GM12878 (cell line): Measurements from ENCODE around the gene ATXN2. TPM values are rescaled to one million over a fixed set of nuclear protein-coding genes. Genes with fewer than 3 reads are reported as not detected.

Experiments
- ASH2L ChIP-seq: fragments of 300-600, 200-600 bp; sonication (generic); IDR thresholded peaks from 2 replicates; pipeline ENCODE4 v1.6.1; 2017; ENCODE audit warnings: low read depth, mild to moderate bottlenecking, borderline replicate concordance
- CBX5 ChIP-seq: sonication (generic); IDR thresholded peaks from 2 replicates; pipeline ENCODE4 v1.6.1; 2016; ENCODE audit warnings: low read depth, moderate library complexity, mild to moderate bottlenecking, inconsistent platforms
- CEBPB ChIP-seq, 2 experiments: fragments of 150-350 bp in 1 of 2; IDR thresholded peaks; 2 replicates each; pipeline ENCODE4 v1.6.1; 2012 to 2014; ENCODE audit warnings: low read depth in 2 of 2, low read length in 2 of 2, borderline replicate concordance in 1 of 2, inconsistent platforms in 1 of 2
- CREM ChIP-seq: IDR thresholded peaks from 2 replicates; pipeline ENCODE4 v1.6.1; 2014; ENCODE audit warnings: antibody characterized with exemption, low read depth
- DPF2 ChIP-seq: fragments of 450-650 bp; IDR thresholded peaks from 2 replicates; pipeline ENCODE4 v1.6.1; 2017; ENCODE audit warnings: mild to moderate bottlenecking
- GATAD2B ChIP-seq: fragments of 450-650 bp; conservative IDR thresholded peaks from 2 replicates; pipeline ENCODE4 v1.6.1; 2017; ENCODE audit warnings: low read depth, mild to moderate bottlenecking, moderate library complexity
- IKZF2 ChIP-seq, 2 experiments: fragments of 450-650 bp; IDR thresholded peaks; 2 replicates each; pipeline ENCODE4 v1.6.1; 2017; ENCODE audit warnings: mild to moderate bottlenecking in 2 of 2, moderate library complexity in 2 of 2
- MYC ChIP-seq: IDR thresholded peaks from 2 replicates; pipeline ENCODE4 v1.6.1; 2011; ENCODE audit warnings: mild to moderate bottlenecking, low read length, moderate library complexity, inconsistent platforms; ENCODE audit not compliant: insufficient read depth, insufficient replicate concordance, insufficient read length, severe bottlenecking
- NBN ChIP-seq: fragments of 450-650 bp; IDR thresholded peaks from 2 replicates; pipeline ENCODE4 v1.6.1; 2016
- NR2F1 ChIP-seq: fragments of 450-650 bp; conservative IDR thresholded peaks from 2 replicates; pipeline ENCODE4 v1.6.1; 2017; ENCODE audit warnings: mild to moderate bottlenecking
- PAX5 ChIP-seq: IDR thresholded peaks from 2 replicates; pipeline ENCODE4 v1.6.1; 2011; ENCODE audit warnings: low read depth, low read length, borderline replicate concordance
- PKNOX1 ChIP-seq: fragments of 450-650 bp; IDR thresholded peaks from 2 replicates; pipeline ENCODE4 v1.6.1; 2016; ENCODE audit warnings: mild to moderate bottlenecking
- PML ChIP-seq: IDR thresholded peaks from 2 replicates; pipeline ENCODE4 v1.6.1; 2012; ENCODE audit warnings: low read length, inconsistent platforms
- RELA ChIP-seq: fragments of 450-650 bp; IDR thresholded peaks from 2 replicates; pipeline ENCODE4 v1.8.0; 2014; ENCODE audit warnings: borderline replicate concordance; ENCODE audit not compliant: partially characterized antibody
- RFX5 ChIP-seq: IDR thresholded peaks from 2 replicates; pipeline ENCODE4 v1.6.1; 2011; ENCODE audit warnings: low read depth, low read length, improper control_type of control experiment
- YY1 ChIP-seq: IDR thresholded peaks from 2 replicates; pipeline ENCODE4 v1.6.1; 2011; ENCODE audit warnings: low read depth, mild to moderate bottlenecking, low read length
- ZSCAN29 ChIP-seq: fragments of 450-650 bp; IDR thresholded peaks from 2 replicates; pipeline ENCODE4 v1.6.1; 2017; ENCODE audit warnings: mild to moderate bottlenecking, moderate library complexity
- polyA plus RNA-seq, 11 experiments: library from polyadenylated mRNA; depleted of rRNA in 4 of 11; unstranded in 6 of 11; stranded (reverse) in 5 of 11; fragments of >200 nt; fragmentation: Nextera tagmentation in 4 of 11; fragmentation: Illumina TruSeq in 1 of 11; extraction: Ambion mirVana in 4 of 11; extraction: Trizol in 1 of 11; gene quantifications; 1 replicate in 1 of 11; 2 replicates in 10 of 11; pipeline versions ENCODE4 v1.2.1 to v1.2.3, GENCODE V29; 2011 to 2016; ENCODE audit warnings: inconsistent platforms in 2 of 11, missing spikeins in 2 of 11, low read depth in 1 of 11
- total RNA-seq, 4 experiments: library from RNA; depleted of rRNA in 3 of 4; stranded (reverse); fragments of >200 nt in 3 of 4; fragmentation: Illumina TruSeq in 1 of 4; extraction: Trizol in 1 of 4; gene quantifications; 2 replicates each; pipeline versions ENCODE4 v1.2.1 to v1.2.3, GENCODE V29; 2013 to 2021
- TF ChIP-seq, protein P1 (sequence below): fragments of 450-650 bp; IDR thresholded peaks from 2 replicates; pipeline ENCODE4 v1.6.1; 2017; ENCODE audit warnings: mild to moderate bottlenecking, moderate library complexity
- TF ChIP-seq, protein P2 (sequence below): fragments of 450-650 bp; IDR thresholded peaks from 2 replicates; pipeline ENCODE4 v1.6.1; 2017; ENCODE audit warnings: low read depth, mild to moderate bottlenecking, moderate library complexity
- TF ChIP-seq, protein P3 (sequence below): IDR thresholded peaks from 2 replicates; pipeline ENCODE4 v1.6.1; 2012; ENCODE audit warnings: low read depth, low read length, improper control_type of control experiment

Gene ATXN2
- total and polyA plus RNA-seq, 10 of the 15 experiments (the other 5 are each of a cell fraction or from before 2014, with no cell fraction given), result 8.8 to 31.5 (median 19.0) TPM

GRCh38 chr12:111599453-111600204 lies 514 bp upstream of the ATXN2 start (continued):
- TF ChIP-seq, protein P1, sequence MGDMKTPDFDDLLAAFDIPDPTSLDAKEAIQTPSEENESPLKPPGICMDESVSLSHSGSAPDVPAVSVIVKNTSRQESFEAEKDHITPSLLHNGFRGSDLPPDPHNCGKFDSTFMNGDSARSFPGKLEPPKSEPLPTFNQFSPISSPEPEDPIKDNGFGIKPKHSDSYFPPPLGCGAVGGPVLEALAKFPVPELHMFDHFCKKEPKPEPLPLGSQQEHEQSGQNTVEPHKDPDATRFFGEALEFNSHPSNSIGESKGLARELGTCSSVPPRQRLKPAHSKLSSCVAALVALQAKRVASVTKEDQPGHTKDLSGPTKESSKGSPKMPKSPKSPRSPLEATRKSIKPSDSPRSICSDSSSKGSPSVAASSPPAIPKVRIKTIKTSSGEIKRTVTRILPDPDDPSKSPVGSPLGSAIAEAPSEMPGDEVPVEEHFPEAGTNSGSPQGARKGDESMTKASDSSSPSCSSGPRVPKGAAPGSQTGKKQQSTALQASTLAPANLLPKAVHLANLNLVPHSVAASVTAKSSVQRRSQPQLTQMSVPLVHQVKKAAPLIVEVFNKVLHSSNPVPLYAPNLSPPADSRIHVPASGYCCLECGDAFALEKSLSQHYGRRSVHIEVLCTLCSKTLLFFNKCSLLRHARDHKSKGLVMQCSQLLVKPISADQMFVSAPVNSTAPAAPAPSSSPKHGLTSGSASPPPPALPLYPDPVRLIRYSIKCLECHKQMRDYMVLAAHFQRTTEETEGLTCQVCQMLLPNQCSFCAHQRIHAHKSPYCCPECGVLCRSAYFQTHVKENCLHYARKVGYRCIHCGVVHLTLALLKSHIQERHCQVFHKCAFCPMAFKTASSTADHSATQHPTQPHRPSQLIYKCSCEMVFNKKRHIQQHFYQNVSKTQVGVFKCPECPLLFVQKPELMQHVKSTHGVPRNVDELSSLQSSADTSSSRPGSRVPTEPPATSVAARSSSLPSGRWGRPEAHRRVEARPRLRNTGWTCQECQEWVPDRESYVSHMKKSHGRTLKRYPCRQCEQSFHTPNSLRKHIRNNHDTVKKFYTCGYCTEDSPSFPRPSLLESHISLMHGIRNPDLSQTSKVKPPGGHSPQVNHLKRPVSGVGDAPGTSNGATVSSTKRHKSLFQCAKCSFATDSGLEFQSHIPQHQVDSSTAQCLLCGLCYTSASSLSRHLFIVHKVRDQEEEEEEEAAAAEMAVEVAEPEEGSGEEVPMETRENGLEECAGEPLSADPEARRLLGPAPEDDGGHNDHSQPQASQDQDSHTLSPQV, result 0 out of 2 replicates have a peak, but pooled peaks have one; percentile 18
- TF ChIP-seq GATAD2B, result peak; percentile 46
- TF ChIP-seq, protein P2, sequence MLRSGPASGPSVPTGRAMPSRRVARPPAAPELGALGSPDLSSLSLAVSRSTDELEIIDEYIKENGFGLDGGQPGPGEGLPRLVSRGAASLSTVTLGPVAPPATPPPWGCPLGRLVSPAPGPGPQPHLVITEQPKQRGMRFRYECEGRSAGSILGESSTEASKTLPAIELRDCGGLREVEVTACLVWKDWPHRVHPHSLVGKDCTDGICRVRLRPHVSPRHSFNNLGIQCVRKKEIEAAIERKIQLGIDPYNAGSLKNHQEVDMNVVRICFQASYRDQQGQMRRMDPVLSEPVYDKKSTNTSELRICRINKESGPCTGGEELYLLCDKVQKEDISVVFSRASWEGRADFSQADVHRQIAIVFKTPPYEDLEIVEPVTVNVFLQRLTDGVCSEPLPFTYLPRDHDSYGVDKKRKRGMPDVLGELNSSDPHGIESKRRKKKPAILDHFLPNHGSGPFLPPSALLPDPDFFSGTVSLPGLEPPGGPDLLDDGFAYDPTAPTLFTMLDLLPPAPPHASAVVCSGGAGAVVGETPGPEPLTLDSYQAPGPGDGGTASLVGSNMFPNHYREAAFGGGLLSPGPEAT, result peak; percentile 32; the same call in 1 of the 2 replicates
- peak; percentile 16 to 36; a peak in 2 of 4 replicates for TF ChIP-seq IKZF2 (IDR thresholded peaks at IDR 0.05)
- TF ChIP-seq RELA, result peak; percentile 51
- TF ChIP-seq CREM, result peak; percentile 6; the same call in 1 of the 2 replicates
- peak; percentile 45; the same call in 1 of the 2 replicates for TF ChIP-seq PKNOX1
- peak; percentile 65; the same call in 1 of the 2 replicates for TF ChIP-seq YY1
- TF ChIP-seq NR2F1, result peak; percentile 93
- TF ChIP-seq DPF2, result peak; percentile 83
- TF ChIP-seq, protein P3, sequence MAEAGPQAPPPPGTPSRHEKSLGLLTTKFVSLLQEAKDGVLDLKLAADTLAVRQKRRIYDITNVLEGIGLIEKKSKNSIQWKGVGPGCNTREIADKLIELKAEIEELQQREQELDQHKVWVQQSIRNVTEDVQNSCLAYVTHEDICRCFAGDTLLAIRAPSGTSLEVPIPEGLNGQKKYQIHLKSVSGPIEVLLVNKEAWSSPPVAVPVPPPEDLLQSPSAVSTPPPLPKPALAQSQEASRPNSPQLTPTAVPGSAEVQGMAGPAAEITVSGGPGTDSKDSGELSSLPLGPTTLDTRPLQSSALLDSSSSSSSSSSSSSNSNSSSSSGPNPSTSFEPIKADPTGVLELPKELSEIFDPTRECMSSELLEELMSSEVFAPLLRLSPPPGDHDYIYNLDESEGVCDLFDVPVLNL, result no peak; the same call in 1 of the 2 replicates
- no peak for TF ChIP-seq ZSCAN29
- TF ChIP-seq CEBPB (IDR thresholded peaks at IDR 0.05; ENCODE audit: borderline replicate concordance in 1 of 2, low read depth in 2 of 2, low read length in 2 of 2), result no peak
- no peak for TF ChIP-seq CBX5
- peak; percentile 89 for TF ChIP-seq PML
- TF ChIP-seq MYC, result peak; percentile 80
- TF ChIP-seq RFX5, result no peak
- TF ChIP-seq NBN, result 0 out of 2 replicates have a peak, but pooled peaks have one; percentile 50
- TF ChIP-seq ASH2L, result no peak
- peak; percentile 11; the same call in 1 of the 2 replicates for TF ChIP-seq PAX5
